NOMO-1 treated with dmso at 0.1 percent for 144 hours (cell line): Measurements from ENCODE around the gene HPSE2.

Source experiments
- DNase-seq: peaks from one replicate; lab custom pipeline; 2025; ENCODE audit not compliant: unreplicated experiment; lab: John Stamatoyannopoulos, UW

The HPSE2 gene

DNA sequence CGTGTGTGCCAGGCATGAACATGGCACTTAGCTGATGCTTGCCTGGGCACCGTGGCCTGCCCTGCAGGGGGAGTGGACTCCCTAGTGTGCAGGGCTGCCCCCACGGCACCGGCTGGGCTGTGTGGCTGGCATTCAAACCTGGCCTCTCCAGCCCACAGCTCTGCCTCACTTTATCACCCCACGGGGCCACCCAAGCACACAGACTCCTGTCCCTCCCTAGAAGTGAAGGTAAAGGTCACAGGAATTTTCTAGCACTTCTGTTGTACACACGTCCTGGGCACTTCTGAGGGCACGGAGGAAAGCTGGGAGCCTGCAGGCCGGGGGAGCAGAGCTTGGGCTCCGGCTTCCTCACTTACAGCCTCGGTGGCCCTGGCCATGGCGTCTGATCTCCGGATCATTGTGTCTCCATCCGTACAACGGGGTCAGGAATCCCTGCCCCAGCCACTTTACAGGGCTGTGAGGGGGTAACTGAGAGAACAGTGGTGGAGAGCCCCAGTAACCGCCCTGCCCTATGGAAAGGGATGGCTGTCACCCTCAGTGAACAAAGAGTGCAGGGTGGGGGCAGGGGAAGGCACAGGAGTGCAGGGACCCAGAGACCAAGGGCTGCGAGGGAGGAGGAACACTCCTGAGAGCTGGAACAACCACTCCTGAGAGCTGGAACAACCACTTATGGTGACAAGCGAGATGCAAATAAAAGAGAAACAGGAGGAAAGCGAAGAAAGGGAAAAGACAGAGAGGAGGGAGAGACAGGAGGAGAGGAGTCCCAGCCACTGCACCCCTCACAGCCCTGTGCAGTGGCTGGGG, 816.8 kb downstream of the HPSE2 start:
- DNase-seq, result no peak

DNA sequence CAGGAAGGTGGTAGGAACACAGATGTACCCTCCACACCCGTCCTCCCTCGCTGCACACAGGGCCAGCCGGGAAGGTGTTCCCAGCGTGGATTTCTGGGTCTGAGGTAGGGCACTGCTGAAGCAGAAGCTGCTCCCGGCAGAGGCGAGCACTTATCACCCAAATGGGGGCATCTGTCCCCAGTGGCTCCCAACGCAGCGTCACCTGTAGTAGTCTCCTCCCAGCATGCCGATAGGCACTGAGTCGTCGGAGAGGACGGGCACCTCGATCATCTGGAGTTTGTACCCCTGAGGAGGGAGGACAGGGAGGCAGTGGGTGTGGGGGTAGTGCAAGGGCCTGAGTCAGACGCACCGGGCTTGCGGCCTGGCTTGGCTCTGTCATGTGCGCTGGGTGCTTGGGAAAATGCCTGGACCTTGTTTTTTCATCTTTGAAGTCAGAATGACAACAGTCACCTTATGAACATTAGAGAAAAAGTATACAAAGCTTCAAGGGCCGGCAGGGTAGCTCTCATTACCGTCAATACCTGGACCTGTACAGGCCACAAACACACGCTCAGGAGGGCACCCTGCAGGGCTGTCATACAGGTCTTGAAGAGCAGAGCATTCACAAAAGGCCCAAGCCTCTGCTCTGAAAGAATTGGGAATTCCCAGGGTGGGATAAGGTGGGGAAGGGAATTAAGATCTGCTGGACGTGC, 817.5 kb downstream of the HPSE2 start:
- no peak for DNase-seq

- DNase-seq, result no peak
Observed at GRCh38 chr10:98417481-98417959, 818.1 kb downstream of the HPSE2 start.

DNA sequence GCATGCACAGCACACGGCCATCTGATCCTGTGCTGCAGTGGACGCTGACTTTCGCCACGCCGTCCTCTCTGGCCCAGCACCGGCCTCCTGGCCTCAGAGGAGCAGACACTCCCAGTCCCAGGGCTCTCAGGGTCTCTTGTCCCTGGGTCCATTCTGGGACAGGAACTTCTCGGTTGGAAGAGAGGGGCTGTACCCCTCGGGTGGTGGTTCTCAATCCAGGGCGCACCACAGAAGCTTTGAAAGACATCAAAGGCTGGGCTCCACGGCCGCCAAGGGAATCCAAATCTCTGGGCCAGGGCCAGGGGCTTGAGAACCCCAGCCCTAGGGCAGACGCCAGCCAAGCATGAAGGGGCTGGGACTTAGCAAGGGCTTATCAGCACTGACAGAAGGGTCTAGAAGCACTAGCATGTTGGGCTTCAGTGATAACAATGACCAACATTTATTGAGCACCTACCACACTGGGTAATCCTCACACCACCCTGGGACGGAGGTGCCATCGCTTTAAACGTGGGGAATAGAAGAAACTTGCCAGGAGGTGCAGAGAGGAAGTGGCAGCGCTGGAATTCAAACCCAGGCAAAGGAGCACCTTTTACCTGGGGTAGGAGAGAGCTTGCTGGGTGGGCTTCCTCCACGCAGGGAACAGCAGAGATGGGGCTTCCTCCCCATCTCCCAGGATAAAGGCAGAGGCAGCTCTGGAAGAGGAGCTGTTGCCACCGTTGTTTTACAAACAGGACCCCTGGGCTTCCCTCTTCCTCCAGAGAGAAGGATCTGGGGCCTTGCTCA, 818.9 kb downstream of the HPSE2 start:
- DNase-seq, result no peak

- DNase-seq, result no peak
Observed at GRCh38 chr10:98415731-98416119, 819.9 kb downstream of the HPSE2 start.

DNA sequence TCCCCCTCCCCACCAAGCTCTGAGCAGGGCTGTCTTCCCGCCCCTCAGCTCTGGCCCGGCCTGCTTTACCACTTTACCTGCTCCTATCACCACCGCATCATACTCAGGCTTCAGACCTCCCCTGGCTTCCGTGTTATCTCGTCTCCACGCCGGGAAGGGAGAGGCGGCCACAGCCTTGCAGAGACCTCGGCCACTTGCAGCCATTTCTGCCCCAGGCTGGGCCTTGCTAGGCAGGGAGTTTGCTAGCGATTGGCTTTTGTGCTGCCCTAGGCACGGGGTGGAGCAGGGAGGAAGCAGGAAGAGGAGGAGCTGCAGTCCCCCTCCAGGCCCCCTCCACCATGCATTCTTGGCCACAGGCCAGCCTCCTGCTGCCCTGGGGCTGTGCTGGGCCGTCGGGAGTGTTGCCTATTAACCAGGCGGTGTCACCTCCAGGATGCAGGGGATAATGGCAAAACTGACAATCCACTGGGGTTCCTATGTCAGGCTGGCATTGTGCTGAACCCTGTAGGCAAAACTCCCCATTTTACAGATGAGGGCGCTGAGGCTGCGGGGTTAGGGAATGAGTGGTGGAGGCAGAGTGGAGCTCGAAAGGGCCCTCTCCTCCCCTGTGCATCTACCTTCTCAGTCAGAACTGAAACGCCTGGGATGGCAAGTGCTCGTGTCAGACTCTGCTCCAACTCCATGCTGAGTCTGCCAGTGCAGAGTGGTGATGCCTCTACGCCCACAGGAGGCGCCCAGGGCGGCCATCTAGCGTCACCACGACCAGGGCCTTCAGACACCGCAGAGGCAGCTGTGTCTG, 820.5 kb downstream of the HPSE2 start, which contains the start of gene PYROXD2:
Gene PYROXD2 (minus strand): TSS at position 251 of the 799 bp plus-strand sequence. CDS start 47 bp downstream, at position 204.
- DNase-seq, result no peak

DNA sequence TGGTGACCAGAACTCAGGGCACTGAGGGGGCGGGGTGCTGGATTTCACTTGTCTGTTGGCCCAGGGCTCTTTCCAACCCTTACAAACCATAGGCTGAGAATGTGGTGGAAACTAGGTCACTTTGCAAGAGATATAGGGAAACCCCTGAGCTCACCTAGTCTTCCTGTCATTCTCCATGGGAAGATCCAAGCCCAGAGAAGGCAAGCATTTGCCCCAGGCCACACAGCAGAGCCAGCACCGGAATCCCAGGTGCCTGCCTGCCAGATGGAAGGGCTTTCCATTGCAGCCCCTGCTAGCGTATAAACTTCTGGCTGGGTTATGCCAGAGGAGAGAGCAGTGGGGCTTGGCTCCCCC, 821.1 kb downstream of the HPSE2 start:
- no peak for DNase-seq

GRCh38 chr10:98411768-98412167, 823.9 kb downstream of the HPSE2 start:
- no peak for DNase-seq

- no peak for DNase-seq
Observed at GRCh38 chr10:98411166-98411565, 824.5 kb downstream of the HPSE2 start.

DNA sequence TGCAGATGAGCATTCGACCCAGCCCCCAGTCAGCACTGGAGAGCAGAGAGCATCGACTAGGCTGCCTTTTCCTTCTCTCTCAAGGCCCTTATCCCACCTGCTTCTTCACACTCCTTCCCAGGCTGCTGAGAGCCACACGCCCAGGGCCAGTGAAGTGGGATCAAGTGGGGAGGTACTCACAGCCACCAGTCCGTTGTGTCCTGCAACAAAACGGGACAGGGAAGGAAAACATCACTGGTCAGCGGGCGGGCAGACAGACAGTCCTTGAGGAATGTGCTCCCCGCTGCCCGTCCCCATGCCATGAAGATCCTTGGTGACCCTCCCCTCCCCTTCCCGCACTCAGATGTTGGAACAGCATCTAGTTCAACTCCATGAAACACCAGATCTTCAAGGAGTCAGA, 824.9 kb downstream of the HPSE2 start:
- no peak for DNase-seq

DNA sequence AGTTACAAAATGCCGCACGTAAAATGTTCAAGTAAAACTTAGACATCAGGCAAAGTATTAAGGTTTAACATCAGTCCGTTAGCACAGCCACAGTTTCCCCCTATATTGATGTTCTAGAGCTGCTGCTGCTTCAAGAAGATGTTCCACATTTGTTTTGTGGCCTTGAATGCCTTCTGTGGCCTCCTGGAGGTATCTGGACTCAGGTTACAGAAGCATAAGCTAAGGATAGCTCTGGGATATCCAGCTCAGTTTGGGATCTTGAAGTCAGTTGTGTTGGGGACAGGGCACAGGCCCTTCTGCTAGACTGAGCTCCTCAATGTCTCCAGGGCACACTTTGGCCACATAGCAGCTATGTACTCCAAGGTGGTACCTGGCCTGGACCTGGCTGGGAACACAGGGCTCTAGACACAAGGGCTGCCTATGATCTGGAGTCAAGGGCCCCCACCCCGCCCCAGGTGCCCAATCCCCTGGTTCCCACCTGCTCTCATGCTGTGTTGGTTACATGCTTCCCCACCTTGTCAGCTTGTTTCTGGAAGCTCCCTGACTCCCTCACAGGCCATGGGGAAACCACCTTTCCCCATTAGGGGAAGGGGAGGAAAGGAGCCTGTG, 825.4 kb downstream of the HPSE2 start:
- DNase-seq, result no peak

GRCh38 chr10:98408799-98409198, 826.9 kb downstream of the HPSE2 start:
- DNase-seq, result no peak

DNA sequence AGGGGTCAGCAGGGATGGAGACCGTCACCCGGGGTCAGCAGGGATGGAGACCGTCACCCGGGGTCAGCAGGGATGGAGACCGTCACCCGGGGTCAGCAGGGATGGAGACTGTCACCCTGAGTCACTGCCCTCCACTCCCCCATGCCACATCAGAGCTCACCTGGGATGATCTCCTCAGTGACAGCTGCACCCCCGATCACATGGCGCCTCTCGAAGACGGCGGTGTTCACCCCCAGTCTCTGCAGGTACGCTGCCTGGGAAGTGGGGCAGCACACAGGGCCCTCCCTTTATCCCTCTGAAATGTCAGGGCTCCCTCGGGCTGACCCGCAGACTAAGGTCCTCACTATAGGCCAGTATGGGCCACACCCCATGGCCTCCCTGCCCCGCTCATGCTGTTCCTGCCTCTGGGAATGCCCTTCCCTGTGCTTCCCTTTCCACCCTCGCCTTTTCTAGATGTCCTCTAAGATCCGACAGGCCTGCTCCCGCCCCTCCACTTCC, 827.9 kb downstream of the HPSE2 start:
- DNase-seq, result no peak
